ENCODE data around the gene MAN2A1. TPM values are rescaled to one million over a fixed set of nuclear protein-coding genes. Genes with fewer than 3 reads are reported as not detected.

The MAN2A1 gene
- total and polyA plus RNA-seq, 2 experiments from 2014 or later = 32.5 to 129 TPM

- Histone ChIP-seq H3K4me2 (no peak overlapping the region), H3F3A (replicated peaks; ENCODE audit: low read depth) (no peaks in the 10 kb centered on the region), H3K27ac (ENCODE audit: low read depth) (no peak overlapping the region), H3K4me3 (no peak overlapping the region), H3K9me2 (ENCODE audit: insufficient read depth) (no peaks in the 10 kb centered on the region), H2AFZ (no peak overlapping the region), H3K36me3 (ENCODE audit: insufficient read depth) (no peaks in the 10 kb centered on the region), H3K27me3 (ENCODE audit: insufficient read depth) (no peaks in the 10 kb centered on the region), H3K79me2 (replicated peaks; ENCODE audit: insufficient read depth) (no peaks in the 10 kb centered on the region), H3K4me1 (ENCODE audit: insufficient read depth) (no peaks in the 10 kb centered on the region; the same call in 1 of the 2 replicates), H4K20me1 (replicated peaks; ENCODE audit: insufficient read depth) (no peaks in the 10 kb centered on the region)
- Mint-ChIP-seq H3K27ac (no peak overlapping the region), H3K4me3 (no peak overlapping the region), H3K36me3 (ENCODE audit: low read depth) (peaks cover 16% of the 10 kb centered on the region; the same call in 2 of the 3 replicates), H3K27me3 (ENCODE audit: insufficient read depth, low read depth, poor library complexity) (peaks cover 3% of the 10 kb centered on the region), H3K4me1 (peaks cover 11% of the 10 kb centered on the region), H3K9me3 (no peaks in the 10 kb centered on the region)
- ATAC-seq = peak; percentile 97
- DNase-seq (ENCODE audit: low spot score) = peak; percentile 24
- no peak for TF ChIP-seq ZNF114 (CRISPR knock-in tag; IDR thresholded peaks at IDR 0.05)
- TF ChIP-seq EZH2phosphoT487 (IDR thresholded peaks at IDR 0.05; ENCODE audit: unreplicated experiment) = no peak
- TF ChIP-seq REST (IDR thresholded peaks at IDR 0.05; ENCODE audit: unreplicated experiment) = no peak
- no peak for TF ChIP-seq POLR2AphosphoS5 (IDR thresholded peaks at IDR 0.05; ENCODE audit: low read depth)
- TF ChIP-seq EZH2 (IDR thresholded peaks at IDR 0.05; ENCODE audit: low read depth, unreplicated experiment) = no peak
- TF ChIP-seq NANOG (IDR thresholded peaks at IDR 0.05; ENCODE audit: borderline replicate concordance) = no peak
- no peak for TF ChIP-seq JUNB (IDR thresholded peaks at IDR 0.05; ENCODE audit: unreplicated experiment)
- no peak for TF ChIP-seq ETS1 (IDR thresholded peaks at IDR 0.05)
- no peak for TF ChIP-seq STAT1 (IDR thresholded peaks at IDR 0.05; ENCODE audit: unreplicated experiment)
Measured at GRCh38 chr5:109805883-109806282, 116.2 kb downstream of the MAN2A1 start.

GRCh38 chr5:109812698-109813097, 123.0 kb downstream of the MAN2A1 start:
- no peaks in the 10 kb centered on the region for H3K27me3 ChIP-seq (ENCODE audit: insufficient read depth)
- no peaks in the 10 kb centered on the region for H3F3A ChIP-seq (replicated peaks; ENCODE audit: low read depth)
- no peaks in the 10 kb centered on the region for H3K79me2 ChIP-seq (replicated peaks; ENCODE audit: insufficient read depth)
- peaks cover 4% of the 10 kb centered on the region; the same call in 2 of the 3 replicates for H3K4me1 Mint-ChIP-seq
- H3K36me3 Mint-ChIP-seq (ENCODE audit: low read depth) = peaks cover 15% of the 10 kb centered on the region; the same call in 2 of the 3 replicates
- H3K9me3 Mint-ChIP-seq = no peaks in the 10 kb centered on the region
- no peaks in the 10 kb centered on the region for H3K36me3 ChIP-seq (ENCODE audit: insufficient read depth)
- no peak overlapping the region for H3K27ac Mint-ChIP-seq
- ATAC-seq (no peak), DNase-seq (ENCODE audit: low spot score) (no peak)
- no peaks in the 10 kb centered on the region for H4K20me1 ChIP-seq (replicated peaks; ENCODE audit: insufficient read depth)
- no peak overlapping the region for H3K4me3 Mint-ChIP-seq
- H3K4me1 ChIP-seq (ENCODE audit: insufficient read depth) = no peaks in the 10 kb centered on the region
- no peaks in the 10 kb centered on the region for H3K27me3 Mint-ChIP-seq (ENCODE audit: insufficient read depth, low read depth, poor library complexity)
- H3K4me2 ChIP-seq = no peak overlapping the region
- no peak overlapping the region for H3K27ac ChIP-seq (ENCODE audit: low read depth)
- H3K9me2 ChIP-seq (ENCODE audit: insufficient read depth) = no peaks in the 10 kb centered on the region
- no peak overlapping the region for H3K4me3 ChIP-seq
- H2AFZ ChIP-seq = no peak overlapping the region
- TF ChIP-seq STAT1 (IDR thresholded peaks at IDR 0.05; ENCODE audit: unreplicated experiment) (no peak), POLR2AphosphoS5 (IDR thresholded peaks at IDR 0.05; ENCODE audit: low read depth) (no peak), NANOG (IDR thresholded peaks at IDR 0.05; ENCODE audit: borderline replicate concordance) (no peak), JUNB (IDR thresholded peaks at IDR 0.05; ENCODE audit: unreplicated experiment) (no peak), REST (IDR thresholded peaks at IDR 0.05; ENCODE audit: unreplicated experiment) (no peak), ZNF114 (CRISPR knock-in tag; IDR thresholded peaks at IDR 0.05) (no peak), ZNF331 (CRISPR knock-in tag; IDR thresholded peaks at IDR 0.05; ENCODE audit: low read depth) (no peak), EZH2phosphoT487 (IDR thresholded peaks at IDR 0.05; ENCODE audit: unreplicated experiment) (no peak), EZH2 (IDR thresholded peaks at IDR 0.05; ENCODE audit: low read depth, unreplicated experiment) (no peak), CTCF (conservative IDR thresholded peaks at IDR 0.05; ENCODE audit: low read depth in 2 of 2) (no peak)
